ENCODE data around the gene SEC61G. TPM values are rescaled to one million over a fixed set of nuclear protein-coding genes. Genes with fewer than 3 reads are reported as not detected.

The SEC61G gene
- total RNA-seq, 1 experiment from 2014 or later: 176 TPM

DNA sequence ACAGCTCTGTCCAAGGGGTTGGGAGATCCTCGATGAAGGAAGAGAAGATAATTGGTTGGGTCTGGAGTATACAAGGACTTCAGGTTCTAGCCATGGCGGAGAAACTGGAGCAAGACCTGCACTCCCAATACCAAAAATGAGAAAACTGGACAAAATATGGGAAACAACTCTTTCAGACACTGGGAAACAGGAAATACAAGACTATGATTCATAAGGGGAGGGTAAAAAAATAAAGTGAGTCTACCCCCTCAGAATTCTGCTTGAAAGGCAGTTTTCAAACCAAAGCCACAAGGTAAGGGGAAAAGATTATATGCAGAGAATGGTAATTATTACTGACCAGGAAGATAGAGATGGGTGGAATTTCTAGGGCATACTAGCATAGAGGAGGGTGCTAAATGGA, 10.2 kb upstream of the SEC61G start:
- H3K9me3 Mint-ChIP-seq: peaks cover 0 to 2% of the 10 kb centered on the region in 2 experiments; a peak in 3 of 5 replicates
- Histone ChIP-seq H2BK12ac (ENCODE audit: insufficient read length, low read depth, low read length) (no peak overlapping the region), H2BK15ac (ENCODE audit: low read depth, low read length) (no peak overlapping the region), H4K8ac (replicated peaks; ENCODE audit: insufficient read length, low read depth, low read length) (no peak overlapping the region), H4K5ac (ENCODE audit: insufficient read length, low read depth, low read length) (no peak overlapping the region), H3K4ac (ENCODE audit: low read depth, low read length) (no peak overlapping the region), H3K23me2 (ENCODE audit: insufficient read length, low read depth, low read length, poor library complexity, severe bottlenecking) (no peaks in the 10 kb centered on the region), H3K18ac (ENCODE audit: insufficient read length, low read depth, low read length) (no peak overlapping the region), H4K91ac (ENCODE audit: insufficient read length, low read depth, low read length) (no peak overlapping the region), H3K9ac (ENCODE audit: extremely low read depth, insufficient read length, low read length) (no peak overlapping the region), H3K4me2 (ENCODE audit: insufficient read depth, insufficient read length, low read length) (no peak overlapping the region), H2AFZ (ENCODE audit: low read length) (no peak overlapping the region), H3K9me3 (ENCODE audit: control insufficient read depth, low read depth, low read length) (no peaks in the 10 kb centered on the region), H3K79me2 (ENCODE audit: insufficient read depth, low read length) (no peaks in the 10 kb centered on the region), H3K56ac (ENCODE audit: insufficient read length, low read depth, low read length) (no peak overlapping the region), H2BK5ac (ENCODE audit: insufficient read length, low read length) (no peak overlapping the region), H3K4me1 (ENCODE audit: insufficient read depth, low read length) (no peaks in the 10 kb centered on the region), H3K14ac (ENCODE audit: insufficient read depth, low read length) (no peak overlapping the region), H3T11ph (ENCODE audit: low read length) (no peak overlapping the region), H2AK5ac (ENCODE audit: insufficient read length, low read length) (no peak overlapping the region), H3K79me1 (ENCODE audit: insufficient read depth, low read depth, low read length, poor library complexity, severe bottlenecking) (no peaks in the 10 kb centered on the region), H3K23ac (ENCODE audit: insufficient read length, low read depth, low read length) (no peak overlapping the region), H3K27me3 (ENCODE audit: insufficient read depth, low read length) (no peaks in the 10 kb centered on the region), H4K20me1 (ENCODE audit: control insufficient read depth, insufficient read depth, insufficient read length) (no peaks in the 10 kb centered on the region), H2BK20ac (ENCODE audit: low read depth, low read length, poor library complexity, severe bottlenecking) (no peak overlapping the region), H3K27ac (ENCODE audit: insufficient read length, low read depth, low read length) (no peak overlapping the region), H2BK120ac (ENCODE audit: low read depth, low read length, poor library complexity, severe bottlenecking) (no peak overlapping the region)
- H3K27ac Mint-ChIP-seq: no peak overlapping the region
- peaks cover 0 to 2% (median 0%) of the 10 kb centered on the region in 3 experiments; a peak in 1 of 7 replicates for H3K36me3 Mint-ChIP-seq (ENCODE audit: insufficient read depth in 1 of 3, low read depth in 3 of 3)
- DNase-seq: no peak
- TF ChIP-seq, protein P1, sequence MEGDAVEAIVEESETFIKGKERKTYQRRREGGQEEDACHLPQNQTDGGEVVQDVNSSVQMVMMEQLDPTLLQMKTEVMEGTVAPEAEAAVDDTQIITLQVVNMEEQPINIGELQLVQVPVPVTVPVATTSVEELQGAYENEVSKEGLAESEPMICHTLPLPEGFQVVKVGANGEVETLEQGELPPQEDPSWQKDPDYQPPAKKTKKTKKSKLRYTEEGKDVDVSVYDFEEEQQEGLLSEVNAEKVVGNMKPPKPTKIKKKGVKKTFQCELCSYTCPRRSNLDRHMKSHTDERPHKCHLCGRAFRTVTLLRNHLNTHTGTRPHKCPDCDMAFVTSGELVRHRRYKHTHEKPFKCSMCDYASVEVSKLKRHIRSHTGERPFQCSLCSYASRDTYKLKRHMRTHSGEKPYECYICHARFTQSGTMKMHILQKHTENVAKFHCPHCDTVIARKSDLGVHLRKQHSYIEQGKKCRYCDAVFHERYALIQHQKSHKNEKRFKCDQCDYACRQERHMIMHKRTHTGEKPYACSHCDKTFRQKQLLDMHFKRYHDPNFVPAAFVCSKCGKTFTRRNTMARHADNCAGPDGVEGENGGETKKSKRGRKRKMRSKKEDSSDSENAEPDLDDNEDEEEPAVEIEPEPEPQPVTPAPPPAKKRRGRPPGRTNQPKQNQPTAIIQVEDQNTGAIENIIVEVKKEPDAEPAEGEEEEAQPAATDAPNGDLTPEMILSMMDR (conservative IDR thresholded peaks at IDR 0.05): no peak
- H3K4me3 Mint-ChIP-seq: no peak overlapping the region
- peaks cover 1% of the 10 kb centered on the region for H3K27me3 Mint-ChIP-seq (ENCODE audit: low read depth)
- WGBS (ENCODE audit: extremely low coverage, insufficient read length, low lambda C conversion rate): no CpG with 5 or more reads among the region's 2 CpGs
- peaks cover 4 to 5% of the 10 kb centered on the region in 2 experiments; a peak in 3 of 4 replicates for H3K4me1 Mint-ChIP-seq
